Testis (tissue), 2 donors: Measurements from ENCODE around the gene C1QTNF12.

Experiments used
- POLR2A ChIP-seq: fragments of 450-650 bp; IDR thresholded peaks from one replicate; pipeline ENCODE4 v1.6.1; 2017; ENCODE audit warnings: antibody characterized with exemption, mild to moderate bottlenecking, moderate library complexity
- TF ChIP-seq, protein P1 (sequence below), 3 experiments: fragments of 450-650 bp in 2 of 3; fragments of 200-600 bp in 1 of 3; sonication (generic) in 1 of 3; IDR thresholded peaks; one replicate each; pipeline ENCODE4 v1.5.1; 2016 to 2019; ENCODE audit warnings: antibody characterized with exemption in 3 of 3, mild to moderate bottlenecking in 2 of 3, moderate library complexity in 1 of 3

DNA sequence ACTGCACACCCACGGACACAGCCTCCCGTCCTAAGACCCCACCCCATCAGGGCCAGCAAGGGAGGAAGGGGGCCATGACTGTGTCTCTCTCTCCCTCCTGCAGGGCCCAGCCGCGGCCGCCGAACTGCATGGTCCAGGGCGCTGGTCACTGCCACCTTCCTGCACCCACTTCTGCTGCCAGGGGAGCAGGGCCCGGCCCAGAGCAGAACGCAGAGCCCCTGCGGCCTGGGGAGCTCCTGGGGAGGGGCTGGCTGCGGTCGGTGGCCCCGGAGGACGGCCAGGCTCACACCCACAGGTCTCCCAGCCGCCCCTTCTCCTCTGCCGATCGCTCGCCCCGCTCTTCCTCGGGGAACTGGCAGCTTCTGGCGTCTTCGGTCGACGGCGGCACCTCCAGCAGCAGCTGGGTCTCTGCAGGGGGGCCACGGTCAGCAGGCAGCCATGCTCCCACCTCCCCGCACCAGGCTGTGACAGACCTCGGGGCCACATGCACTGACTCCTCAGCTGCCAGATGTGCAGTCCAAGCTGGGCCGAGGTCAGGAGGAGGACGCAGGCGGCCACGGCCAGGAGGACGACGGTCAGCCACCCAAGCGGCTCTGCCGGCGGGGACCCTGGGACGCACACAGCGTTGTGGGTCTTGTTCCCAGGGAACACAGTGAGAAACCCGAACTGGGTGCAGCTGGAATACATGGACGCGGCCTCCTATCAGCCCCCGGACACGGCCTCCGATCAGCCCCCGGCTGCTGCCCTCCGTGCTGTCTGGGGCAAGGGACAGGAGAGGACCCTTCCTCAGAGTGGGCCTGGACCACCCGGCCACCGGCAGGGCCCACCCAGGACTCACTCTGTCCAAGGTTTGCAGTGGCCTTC is 42.7 kb downstream of the C1QTNF12 start:
- TF ChIP-seq, protein P1, sequence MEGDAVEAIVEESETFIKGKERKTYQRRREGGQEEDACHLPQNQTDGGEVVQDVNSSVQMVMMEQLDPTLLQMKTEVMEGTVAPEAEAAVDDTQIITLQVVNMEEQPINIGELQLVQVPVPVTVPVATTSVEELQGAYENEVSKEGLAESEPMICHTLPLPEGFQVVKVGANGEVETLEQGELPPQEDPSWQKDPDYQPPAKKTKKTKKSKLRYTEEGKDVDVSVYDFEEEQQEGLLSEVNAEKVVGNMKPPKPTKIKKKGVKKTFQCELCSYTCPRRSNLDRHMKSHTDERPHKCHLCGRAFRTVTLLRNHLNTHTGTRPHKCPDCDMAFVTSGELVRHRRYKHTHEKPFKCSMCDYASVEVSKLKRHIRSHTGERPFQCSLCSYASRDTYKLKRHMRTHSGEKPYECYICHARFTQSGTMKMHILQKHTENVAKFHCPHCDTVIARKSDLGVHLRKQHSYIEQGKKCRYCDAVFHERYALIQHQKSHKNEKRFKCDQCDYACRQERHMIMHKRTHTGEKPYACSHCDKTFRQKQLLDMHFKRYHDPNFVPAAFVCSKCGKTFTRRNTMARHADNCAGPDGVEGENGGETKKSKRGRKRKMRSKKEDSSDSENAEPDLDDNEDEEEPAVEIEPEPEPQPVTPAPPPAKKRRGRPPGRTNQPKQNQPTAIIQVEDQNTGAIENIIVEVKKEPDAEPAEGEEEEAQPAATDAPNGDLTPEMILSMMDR (IDR thresholded peaks at IDR 0.05) = no peak
- no peak for TF ChIP-seq POLR2A
